NCI-H446 treated with DMSO at 0.1 percent for 48 hours (cell line): ENCODE measurements around the gene CIDEA.

Experiments
- DNase-seq: peaks from one replicate; lab custom pipeline; 2025; lab: John Stamatoyannopoulos, UW

Gene CIDEA

DNA sequence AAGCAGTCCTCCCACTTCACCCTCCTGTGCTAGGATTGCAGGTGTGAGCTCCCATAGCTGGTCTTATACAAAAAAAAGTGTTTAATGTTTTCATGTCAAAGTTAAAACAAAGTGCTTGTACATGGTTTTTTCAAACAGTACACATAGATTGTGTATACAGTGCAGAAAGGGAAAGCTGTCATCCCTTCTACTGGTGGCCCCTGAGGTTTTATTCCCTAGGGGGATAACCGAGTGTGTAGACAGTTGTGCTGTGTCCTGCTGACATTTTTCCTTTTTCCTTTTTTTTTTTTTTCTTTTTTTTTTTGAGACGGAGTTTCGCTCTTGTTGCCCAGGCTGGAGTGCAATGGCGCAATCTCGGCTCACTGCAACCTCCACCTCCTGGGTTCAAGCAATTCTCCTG is 64.7 kb downstream of the CIDEA start:
- no peak for DNase-seq

- no peak for DNase-seq
These were observed 67.2 kb downstream of the CIDEA start for GRCh38 chr18:12321333-12321732.

- DNase-seq = no peak
These were observed 71.0 kb downstream of the CIDEA start for GRCh38 chr18:12324991-12325725.

DNA sequence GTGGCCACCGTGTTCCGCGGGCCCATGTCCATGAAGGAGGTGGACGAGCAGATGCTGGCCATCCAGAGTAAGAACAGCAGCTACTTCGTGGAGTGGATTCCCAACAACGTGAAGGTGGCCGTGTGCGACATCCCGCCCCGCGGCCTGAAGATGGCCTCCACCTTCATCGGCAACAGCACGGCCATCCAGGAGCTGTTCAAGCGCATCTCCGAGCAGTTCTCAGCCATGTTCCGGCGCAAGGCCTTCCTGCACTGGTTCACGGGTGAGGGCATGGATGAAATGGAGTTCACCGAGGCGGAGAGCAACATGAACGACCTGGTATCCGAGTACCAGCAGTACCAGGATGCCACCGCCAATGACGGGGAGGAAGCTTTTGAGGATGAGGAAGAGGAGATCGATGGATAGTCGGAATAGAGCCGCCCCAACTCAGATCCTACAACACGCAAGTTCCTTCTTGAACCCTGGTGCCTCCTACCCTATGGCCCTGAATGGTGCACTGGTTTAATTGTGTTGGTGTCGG is 71.6 kb downstream of the CIDEA start:
- DNase-seq = no peak

DNA sequence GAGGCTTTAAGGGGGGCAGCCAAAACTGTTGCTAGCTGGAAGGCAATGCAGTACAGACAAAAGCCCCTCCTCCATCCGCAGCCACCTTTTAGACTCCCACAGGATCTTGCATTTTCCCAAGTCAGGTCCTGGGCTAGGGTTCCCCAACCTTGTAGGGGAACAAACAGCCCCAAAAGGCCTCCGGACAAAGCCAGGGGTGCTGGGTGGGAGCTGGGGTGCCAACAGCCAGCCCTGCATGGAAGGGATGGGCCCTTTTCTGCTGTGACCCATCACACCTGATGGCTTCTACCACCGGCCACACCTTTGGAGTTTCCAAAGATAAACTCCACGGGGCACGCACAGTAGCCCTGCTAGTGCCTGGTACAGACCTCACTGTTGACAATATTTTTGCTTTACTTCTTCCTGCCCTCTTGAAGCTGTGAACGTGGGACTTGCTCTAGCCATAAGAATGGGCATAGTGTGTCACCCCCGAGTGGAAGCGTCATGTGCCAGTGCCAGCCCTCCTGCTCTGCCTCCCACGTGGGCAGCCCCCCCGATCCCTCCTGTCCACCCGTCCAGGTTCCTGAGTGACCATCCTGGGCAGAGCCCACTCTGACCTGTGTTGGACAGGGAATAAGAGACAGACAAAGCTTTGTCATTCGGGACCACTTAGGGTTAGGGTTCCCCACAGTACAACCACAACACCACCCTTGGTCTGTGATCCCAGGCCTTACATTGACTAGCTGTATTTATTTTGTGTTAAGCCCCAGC is 72.7 kb downstream of the CIDEA start:
- DNase-seq = no peak
